ENCODE data around the gene FTCD. TPM values are rescaled to one million over a fixed set of nuclear protein-coding genes. Genes with fewer than 3 reads are reported as not detected.

The FTCD gene
- total and polyA plus RNA-seq, 10 of the 15 experiments (the other 5 are each of a cell fraction or from before 2014, with no cell fraction given): 0.27 to 0.28 TPM; not detected in 8

GRCh38 chr21:46163380-46163779 is 8.0 kb upstream of the FTCD start (continued):
- no peak for TF ChIP-seq ZBTB4 (CRISPR knock-in tag; IDR thresholded peaks at IDR 0.05)
- no peak for TF ChIP-seq MLLT1 (IDR thresholded peaks at IDR 0.05)
- TF ChIP-seq ZNF24 (IDR thresholded peaks at IDR 0.05): no peak
- TF ChIP-seq BCL11A (IDR thresholded peaks at IDR 0.05; ENCODE audit: low read depth, low read length): no peak
- TF ChIP-seq, protein P1, sequence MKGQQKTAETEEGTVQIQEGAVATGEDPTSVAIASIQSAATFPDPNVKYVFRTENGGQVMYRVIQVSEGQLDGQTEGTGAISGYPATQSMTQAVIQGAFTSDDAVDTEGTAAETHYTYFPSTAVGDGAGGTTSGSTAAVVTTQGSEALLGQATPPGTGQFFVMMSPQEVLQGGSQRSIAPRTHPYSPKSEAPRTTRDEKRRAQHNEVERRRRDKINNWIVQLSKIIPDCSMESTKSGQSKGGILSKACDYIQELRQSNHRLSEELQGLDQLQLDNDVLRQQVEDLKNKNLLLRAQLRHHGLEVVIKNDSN (IDR thresholded peaks at IDR 0.05; ENCODE audit: borderline replicate concordance, extremely low read length, insufficient read depth, low read depth, low read length): no peak

All from GM12878 (cell line).